Mesangial cell (primary cell): ENCODE measurements around the gene GLRX. TPM values are rescaled to one million over a fixed set of nuclear protein-coding genes. Genes with fewer than 3 reads are reported as not detected.

Source experiments
- total RNA-seq: library from RNA; depleted of rRNA; stranded (reverse); fragments of >200 nt; gene quantifications from 2 replicates; pipeline ENCODE4 v1.2.3, GENCODE V29; 2015

GLRX gene, protein sequence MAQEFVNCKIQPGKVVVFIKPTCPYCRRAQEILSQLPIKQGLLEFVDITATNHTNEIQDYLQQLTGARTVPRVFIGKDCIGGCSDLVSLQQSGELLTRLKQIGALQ
- 38.3 and 67.9 TPM in 2 replicates for total RNA-seq

DNA sequence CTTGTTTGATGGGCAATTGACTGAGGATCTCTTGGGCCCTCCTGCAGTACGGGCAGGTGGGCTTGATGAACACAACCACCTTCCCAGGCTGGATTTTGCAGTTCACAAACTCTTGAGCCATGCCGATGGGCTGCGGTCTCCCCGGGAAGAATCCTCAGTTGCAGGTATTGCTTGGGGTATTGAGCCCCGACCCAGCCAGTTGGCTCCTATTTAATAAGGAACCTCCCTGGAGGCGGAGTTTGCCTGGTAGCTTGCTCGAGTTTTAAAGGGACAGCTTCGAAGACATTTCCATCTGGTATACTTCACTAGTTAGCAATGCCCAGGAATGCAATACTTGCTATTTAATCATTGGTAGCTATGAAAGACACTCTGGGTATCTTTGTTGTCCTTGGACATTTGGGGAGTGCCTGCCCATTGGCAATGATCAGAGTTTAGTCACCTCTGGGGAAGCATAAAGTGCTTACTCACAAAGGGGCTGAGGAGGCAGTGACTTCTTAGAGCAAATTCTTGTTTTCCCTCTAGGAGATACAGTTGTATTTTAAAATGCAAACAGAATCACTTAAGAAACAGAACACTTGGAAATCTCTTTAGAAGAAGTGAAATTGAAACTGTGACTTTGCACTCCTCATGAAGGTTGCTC lies at the start of gene GLRX:
TSS of gene GLRX (minus strand) at position 185 of the 640 bp plus-strand sequence. CDS start at position 121, 64 bp downstream.

Other genes with a start within 250 kb of the GLRX start
- under 0.01 and 0.51 TPM in 2 replicates for gene GPR150, start 202.6 kb downstream of the GLRX start, total RNA-seq
- 0.98 and 3.7 TPM in 2 replicates for gene RFESD, start 175.9 kb downstream of the GLRX start, total RNA-seq
- gene SPATA9, start 139.7 kb downstream of the GLRX start, total RNA-seq = not detected in 2 replicates
- 57.8 and 107 TPM in 2 replicates for gene RHOBTB3, start 91.4 kb downstream of the GLRX start, total RNA-seq
- gene ELL2, start 139.1 kb upstream of the GLRX start, total RNA-seq = 13.1 and 21.8 TPM in 2 replicates